Neural cell (in vitro differentiated cells): ENCODE data around the gene SLC26A4. TPM values are rescaled to one million over a fixed set of nuclear protein-coding genes. Genes with fewer than 3 reads are reported as not detected.

Experiments
- H2AFZ ChIP-seq: fragments of 200-600, 300-800 bp; sonication (generic), shearing (Covaris generic); 2 replicates; pipeline ENCODE4 v1.6.0; 2014; ENCODE audit warnings: low read depth, mild to moderate bottlenecking, antibody characterized with exemption, low read length, moderate library complexity
- H3F3A ChIP-seq: fragments of 200-600 bp; shearing (Covaris generic); 2 replicates; pipeline ENCODE4 v1.6.1; 2016; ENCODE audit warnings: mild to moderate bottlenecking, moderate library complexity, mixed read lengths, antibody characterized with exemption, low read length; ENCODE audit not compliant: insufficient read depth, poor library complexity, severe bottlenecking
- H3K27ac ChIP-seq: fragments of 200-600, 300-800 bp; sonication (generic), shearing (Covaris generic); 2 replicates; pipeline ENCODE4 v1.5.1; 2014; ENCODE audit warnings: mild to moderate bottlenecking, low read length, moderate library complexity
- H3K27me3 ChIP-seq: fragments of 300-800, 200-600 bp; sonication (generic), shearing (Covaris generic); 2 replicates; pipeline ENCODE4 v1.6.0; 2014; ENCODE audit warnings: mild to moderate bottlenecking, low read depth, low read length, moderate library complexity; ENCODE audit not compliant: insufficient read depth
- H3K36me3 ChIP-seq: fragments of 300-800, 200-600 bp; sonication (generic), shearing (Covaris generic); 2 replicates; pipeline ENCODE4 v1.5.1; 2014; ENCODE audit warnings: mild to moderate bottlenecking, antibody characterized with exemption, low read length, moderate library complexity; ENCODE audit not compliant: insufficient read depth
- H3K4me2 ChIP-seq: fragments of 300-800, 200-600 bp; sonication (generic), shearing (Covaris generic); 2 replicates; pipeline ENCODE4 v1.6.0; 2014; ENCODE audit warnings: mild to moderate bottlenecking, low read length
- H3K4me3 ChIP-seq: fragments of 300-800, 200-600 bp; sonication (generic), shearing (Covaris generic); 2 replicates; pipeline ENCODE4 v1.5.1; 2014; ENCODE audit warnings: mild to moderate bottlenecking, low read length, moderate library complexity
- H3K79me2 ChIP-seq: fragments of 200-600 bp; shearing (Covaris generic); replicated peaks from 2 replicates; pipeline ENCODE4 v1.6.0; 2014; ENCODE audit warnings: mild to moderate bottlenecking, low read length, moderate library complexity; ENCODE audit not compliant: insufficient read depth
- H3K9ac ChIP-seq: fragments of 300-800, 200-600 bp; sonication (generic), shearing (Covaris generic); 2 replicates; pipeline ENCODE4 v1.6.1; 2016; ENCODE audit warnings: mild to moderate bottlenecking, low read length, mixed read lengths
- H3K9me2 ChIP-seq: fragments of 200-600 bp; shearing (Covaris generic); 2 replicates; pipeline ENCODE4 v1.6.1; 2016; ENCODE audit warnings: mild to moderate bottlenecking, low read length, mixed read lengths; ENCODE audit not compliant: insufficient read depth
- H3K9me3 ChIP-seq: fragments of 200-600, 300-800 bp; sonication (generic), shearing (Covaris generic); 2 replicates; pipeline ENCODE4 v1.6.1; 2016; ENCODE audit warnings: mild to moderate bottlenecking, mixed run types, low read length, moderate library complexity, mixed read lengths
- H4K20me1 ChIP-seq: fragments of 200-600 bp; shearing (Covaris generic); 2 replicates; pipeline ENCODE4 v1.6.1; 2016; ENCODE audit warnings: mild to moderate bottlenecking, mixed run types; ENCODE audit not compliant: insufficient read depth
- CTCF ChIP-seq: fragments of 450-650 bp; IDR thresholded peaks from 2 replicates; pipeline ENCODE4 v1.5.1; 2014; ENCODE audit warnings: antibody characterized with exemption, mild to moderate bottlenecking, moderate library complexity; ENCODE audit not compliant: poor library complexity, severe bottlenecking
- EP300 ChIP-seq: fragments of 450-650 bp; conservative IDR thresholded peaks from 2 replicates; pipeline ENCODE4 v1.6.1; 2014; ENCODE audit warnings: antibody characterized with exemption, mild to moderate bottlenecking, moderate library complexity; ENCODE audit not compliant: poor library complexity, severe bottlenecking
- EZH2 ChIP-seq: fragments of 200-600, 300-800 bp; shearing (Covaris generic), sonication (generic); IDR thresholded peaks from 2 replicates; pipeline ENCODE4 v1.6.1; 2014; ENCODE audit warnings: antibody characterized with exemption, low read length, borderline replicate concordance, mild to moderate bottlenecking; ENCODE audit not compliant: insufficient read depth, poor library complexity, severe bottlenecking
- MXI1 ChIP-seq: fragments of 450-650 bp; conservative IDR thresholded peaks from 2 replicates; pipeline ENCODE4 v1.6.1; 2014; ENCODE audit warnings: antibody characterized with exemption, mild to moderate bottlenecking; ENCODE audit not compliant: poor library complexity, severe bottlenecking
- POLR2AphosphoS5 ChIP-seq: IDR thresholded peaks from 2 replicates; pipeline ENCODE4 v1.6.1; 2012
- RAD21 ChIP-seq: fragments of 450-650 bp; conservative IDR thresholded peaks from 2 replicates; pipeline ENCODE4 v1.6.1; 2014; ENCODE audit warnings: antibody characterized with exemption, mild to moderate bottlenecking, moderate library complexity
- REST ChIP-seq: IDR thresholded peaks from 2 replicates; pipeline ENCODE4 v1.6.1; 2012; ENCODE audit warnings: borderline replicate concordance
- SMC3 ChIP-seq: fragments of 450-650 bp; conservative IDR thresholded peaks from 2 replicates; pipeline ENCODE4 v1.6.1; 2014; ENCODE audit warnings: antibody characterized with exemption, mild to moderate bottlenecking, moderate library complexity; ENCODE audit not compliant: poor library complexity
- TAF1 ChIP-seq: IDR thresholded peaks from 2 replicates; pipeline ENCODE4 v1.6.1; 2012; ENCODE audit warnings: low read depth
- polyA plus RNA-seq: library from polyadenylated mRNA; depleted of rRNA; stranded (reverse); fragments of >200 nt; gene quantifications from 2 replicates; pipeline ENCODE4 v1.2.3, GENCODE V29; 2014

The SLC26A4 gene
- polyA plus RNA-seq, 1 donor from 2014 or later: not detected

- Histone ChIP-seq H4K20me1 (no peaks in the 10 kb centered on the region), H3K9me2 (no peaks in the 10 kb centered on the region), H3K4me3 (no peak overlapping the region), H3K79me2 (no peaks in the 10 kb centered on the region), H3K9me3 (no peaks in the 10 kb centered on the region), H3K27ac (no peak overlapping the region), H3K9ac (no peak overlapping the region), H3K36me3 (no peaks in the 10 kb centered on the region), H3F3A (no peaks in the 10 kb centered on the region), H3K4me2 (no peak overlapping the region), H2AFZ (no peak overlapping the region), H3K27me3 (no peaks in the 10 kb centered on the region)
- no peak for TF ChIP-seq SMC3
- TF ChIP-seq POLR2AphosphoS5: no peak
- no peak for TF ChIP-seq RAD21
- no peak for TF ChIP-seq EP300
- no peak for TF ChIP-seq REST
- no peak for TF ChIP-seq MXI1
- no peak for TF ChIP-seq EZH2
- no peak for TF ChIP-seq TAF1
- TF ChIP-seq CTCF: no peak
Observed at GRCh38 chr7:107691716-107692115, 31.1 kb downstream of the SLC26A4 start.

GRCh38 chr7:107692501-107692900 lies 31.9 kb downstream of the SLC26A4 start:
- Histone ChIP-seq H3K9me2 (no peaks in the 10 kb centered on the region), H3K4me3 (no peak overlapping the region), H3F3A (no peaks in the 10 kb centered on the region), H3K4me2 (no peak overlapping the region), H3K9me3 (no peaks in the 10 kb centered on the region), H3K79me2 (no peaks in the 10 kb centered on the region), H4K20me1 (no peaks in the 10 kb centered on the region), H3K27me3 (no peaks in the 10 kb centered on the region), H3K36me3 (no peaks in the 10 kb centered on the region), H2AFZ (no peak overlapping the region), H3K9ac (no peak overlapping the region), H3K27ac (no peak overlapping the region)
- TF ChIP-seq EP300: no peak
- TF ChIP-seq POLR2AphosphoS5: no peak
- no peak for TF ChIP-seq TAF1
- no peak for TF ChIP-seq MXI1
- TF ChIP-seq EZH2: no peak
- TF ChIP-seq CTCF: no peak
- TF ChIP-seq SMC3: no peak
- TF ChIP-seq RAD21: no peak
- TF ChIP-seq REST: no peak
